Activated T-cell treated with anti-CD3 and anti-CD28 coated beads for 4 hours (primary cell): ENCODE measurements around the gene GRID1.

Experiments
- DNase-seq: peaks from one replicate; pipeline ENCODE4 v3.0.0-alpha.2; 2020

GRID1 gene

GRCh38 chr10:86162036-86162435 lies 204.6 kb downstream of the GRID1 start:
- no peak for DNase-seq

- DNase-seq, result no peak
These were observed 205.6 kb downstream of the GRID1 start for GRCh38 chr10:86160890-86161585.

GRCh38 chr10:86159797-86160196 lies 206.8 kb downstream of the GRID1 start:
- DNase-seq, result no peak

GRCh38 chr10:86155054-86155921 lies 211.3 kb downstream of the GRID1 start:
- DNase-seq, result no peak

- no peak for DNase-seq
These were observed 212.8 kb downstream of the GRID1 start for GRCh38 chr10:86153751-86154150.

GRCh38 chr10:86152911-86153310 lies 213.7 kb downstream of the GRID1 start:
- no peak for DNase-seq

GRCh38 chr10:86152354-86152753 lies 214.2 kb downstream of the GRID1 start:
- no peak for DNase-seq

- DNase-seq, result no peak
These were observed 215.0 kb downstream of the GRID1 start for GRCh38 chr10:86151613-86152012.

GRCh38 chr10:86149257-86149656 lies 217.3 kb downstream of the GRID1 start:
- DNase-seq, result no peak

- no peak for DNase-seq
These were observed 218.5 kb downstream of the GRID1 start for GRCh38 chr10:86148117-86148516.

GRCh38 chr10:86144301-86144700 lies 222.3 kb downstream of the GRID1 start:
- DNase-seq, result no peak

GRCh38 chr10:86141896-86142295 lies 224.7 kb downstream of the GRID1 start:
- no peak for DNase-seq

- no peak for DNase-seq
These were observed 227.4 kb downstream of the GRID1 start for GRCh38 chr10:86139066-86139657.

- no peak for DNase-seq
These were observed 228.0 kb downstream of the GRID1 start for GRCh38 chr10:86138551-86139065.

- DNase-seq, result no peak
These were observed 229.0 kb downstream of the GRID1 start for GRCh38 chr10:86137561-86137960.

GRCh38 chr10:86136934-86137333 lies 229.7 kb downstream of the GRID1 start:
- DNase-seq, result no peak

- DNase-seq, result no peak
These were observed 231.4 kb downstream of the GRID1 start for GRCh38 chr10:86135191-86135590.

GRCh38 chr10:86130737-86131475 lies 235.7 kb downstream of the GRID1 start:
- DNase-seq, result no peak

GRCh38 chr10:86130041-86130440 lies 236.6 kb downstream of the GRID1 start:
- DNase-seq, result no peak

- no peak for DNase-seq
These were observed 238.2 kb downstream of the GRID1 start for GRCh38 chr10:86128360-86128759.

GRCh38 chr10:86127274-86127819 lies 239.2 kb downstream of the GRID1 start:
- DNase-seq, result no peak

GRCh38 chr10:86124734-86125133 lies 241.9 kb downstream of the GRID1 start:
- DNase-seq, result no peak

GRCh38 chr10:86123715-86124114 lies 242.9 kb downstream of the GRID1 start:
- DNase-seq, result no peak
